HepG2 (cell line): ENCODE measurements around the gene CMTM8. TPM values are rescaled to one million over a fixed set of nuclear protein-coding genes. Genes with fewer than 3 reads are reported as not detected.

Experiments used
- ATAC-seq: fragments of 200-7000 bp; cut with Tn5 transposase; 3 replicates; pipeline ENCODE4 v1.9.1; 2020; ENCODE audit warnings: mild to moderate bottlenecking, moderate library complexity
- BruUV-seq: library from RNA; stranded (reverse); fragments of 400-500 nt; replicated peaks from 2 replicates; lab custom pipeline; 2021; lab: Mats Ljungman, UMichigan
- CTCF ChIA-PET: fragments of 300-600 bp; formaldehyde crosslinking; extraction: SDS; loops from one replicate; lab custom pipeline; 2021; ENCODE audit warnings: low total read pairs, inconsistent platforms, low intra/inter-chr PET ratio; lab: Yijun Ruan, JAX
- POLR2A ChIA-PET: fragments of 350-600 bp; sonication (Branson Sonifier 250); formaldehyde crosslinking; loops from one replicate; lab custom pipeline; 2020; ENCODE audit warnings: antibody characterized with exemption, inconsistent platforms; lab: Yijun Ruan, JAX
- DNase-seq: peaks from one replicate; pipeline ENCODE4 v3.0.0-alpha.2; 2015; ENCODE audit warnings: low spot score
- FAIRE-seq: peaks from 3 replicates; lab custom pipeline; 2011; peaks lifted over from hg19 to GRCh38; lab: Jason Lieb, UNC
- H2AFZ ChIP-seq: one replicate; pipeline ENCODE4 v1.6.1; 2011; ENCODE audit warnings: low read length, inconsistent platforms
- H3K27ac ChIP-seq: fragments of 300-600 bp; 3 replicates; pipeline ENCODE4 v1.8.0; 2011; ENCODE audit warnings: mixed run types, mild to moderate bottlenecking, mixed read lengths, low read length, inconsistent platforms; ENCODE audit not compliant: insufficient read depth; ENCODE audit errors: extremely low read length
- H3K27me3 ChIP-seq, 2 experiments: fragments of 200-600 bp in 1 of 2; 2 replicates in 1 of 2; 3 replicates in 1 of 2; pipeline versions ENCODE4 v1.6.0 to v1.8.0; 2011; ENCODE audit warnings: low read length in 2 of 2, mild to moderate bottlenecking in 2 of 2, moderate library complexity in 2 of 2, inconsistent platforms in 1 of 2; ENCODE audit not compliant: insufficient read depth in 2 of 2, control insufficient read depth in 1 of 2
- H3K36me3 ChIP-seq, 2 experiments: fragments of 200-600 bp in 1 of 2; replicated peaks in 1 of 2; 2 replicates in 1 of 2; 3 replicates in 1 of 2; pipeline versions ENCODE4 v1.5.1 to v1.8.0; 2011; ENCODE audit warnings: low read length in 2 of 2, inconsistent platforms in 1 of 2; ENCODE audit not compliant: insufficient read depth in 2 of 2, control insufficient read depth in 1 of 2
- H3K4me1 ChIP-seq: 2 replicates; pipeline ENCODE4 v1.5.1; 2012; ENCODE audit warnings: low read length, inconsistent platforms; ENCODE audit not compliant: insufficient read depth
- H3K4me2 ChIP-seq: 2 replicates; pipeline ENCODE4 v1.6.0; 2011; ENCODE audit warnings: low read depth, low read length, inconsistent platforms
- H3K4me3 ChIP-seq, 3 experiments: fragments of 200-600 bp in 1 of 3; sonication (generic), shearing (Covaris generic) in 1 of 3; replicated peaks in 1 of 3; 2 replicates each; pipeline ENCODE4 v1.5.1; 2011 to 2016; ENCODE audit warnings: low read length in 3 of 3, inconsistent platforms in 2 of 3, low read depth in 2 of 3, mild to moderate bottlenecking in 2 of 3, control low read depth in 1 of 3, mixed read lengths in 1 of 3; ENCODE audit not compliant: insufficient read depth in 1 of 3
- H3K79me2 ChIP-seq: one replicate; pipeline ENCODE4 v1.6.1; 2011; ENCODE audit warnings: low read length, inconsistent platforms; ENCODE audit not compliant: insufficient read depth
- H3K9ac ChIP-seq: 2 replicates; pipeline ENCODE4 v1.6.0; 2011; ENCODE audit warnings: mild to moderate bottlenecking, low read depth, low read length, inconsistent platforms; ENCODE audit not compliant: insufficient read depth
- H3K9me3 ChIP-seq: 2 replicates; pipeline ENCODE4 v1.5.1; 2012; ENCODE audit warnings: mild to moderate bottlenecking, low read length
- H4K20me1 ChIP-seq: 2 replicates; pipeline ENCODE4 v1.6.0; 2011; ENCODE audit warnings: inconsistent platforms, mild to moderate bottlenecking, low read length, moderate library complexity; ENCODE audit not compliant: insufficient read depth
- FOSL2 ChIP-seq: sonication (generic); formaldehyde crosslinking; IDR thresholded peaks from 2 replicates; pipeline ENCODE4 v1.4.0; 2020; ENCODE audit warnings: missing genetic modification reagents
- NFYC ChIP-seq: IDR thresholded peaks from 2 replicates; pipeline ENCODE4 v1.6.1; 2016; ENCODE audit warnings: missing genetic modification reagents, missing compliant biosample characterization
- SAP130 ChIP-seq: IDR thresholded peaks from 2 replicates; pipeline ENCODE4 v1.6.1; 2016; ENCODE audit warnings: low read depth
- SRSF9 ChIP-seq: fragments of 200-400 bp; formaldehyde crosslinking; IDR thresholded peaks from 2 replicates; pipeline ENCODE4 v1.6.1; 2018; ENCODE audit warnings: borderline replicate concordance, mild to moderate bottlenecking, low read depth, low read length; ENCODE audit not compliant: insufficient read depth, poor library complexity, severe bottlenecking
- SYNCRIP ChIP-seq: fragments of 200-400 bp; formaldehyde crosslinking; IDR thresholded peaks from 2 replicates; pipeline ENCODE4 v1.6.1; 2018; ENCODE audit warnings: mild to moderate bottlenecking, low read depth, low read length; ENCODE audit not compliant: insufficient read depth
- TBP ChIP-seq: sonication (generic); formaldehyde crosslinking; IDR thresholded peaks from 2 replicates; pipeline ENCODE4 v1.5.0; 2020; ENCODE audit warnings: missing genetic modification reagents
- ZBED4 ChIP-seq: sonication (generic); formaldehyde crosslinking; IDR thresholded peaks from 2 replicates; pipeline ENCODE4 v1.4.0; 2020; ENCODE audit warnings: missing genetic modification reagents, borderline replicate concordance
- ZBTB26 ChIP-seq: IDR thresholded peaks from 2 replicates; pipeline ENCODE4 v1.6.1; 2016; ENCODE audit warnings: missing compliant biosample characterization, missing genetic modification reagents, borderline replicate concordance
- ZNF225 ChIP-seq: sonication (generic); formaldehyde crosslinking; IDR thresholded peaks from 2 replicates; pipeline ENCODE4 v1.4.0; 2020; ENCODE audit warnings: mild to moderate bottlenecking, missing genetic modification reagents
- ZNF234 ChIP-seq: sonication (generic); formaldehyde crosslinking; conservative IDR thresholded peaks from 2 replicates; pipeline ENCODE4 v1.5.1; 2020; ENCODE audit warnings: mild to moderate bottlenecking, missing genetic modification reagents
- ZNF260 ChIP-seq: sonication (generic); formaldehyde crosslinking; IDR thresholded peaks from 2 replicates; pipeline ENCODE4 v1.4.0; 2020; ENCODE audit warnings: missing genetic modification reagents, low read depth, mild to moderate bottlenecking, borderline replicate concordance
- ZNF263 ChIP-seq: sonication (generic); formaldehyde crosslinking; IDR thresholded peaks from 2 replicates; pipeline ENCODE4 v1.4.0; 2020; ENCODE audit warnings: missing genetic modification reagents
- ZNF276 ChIP-seq: sonication (generic); formaldehyde crosslinking; IDR thresholded peaks from 2 replicates; pipeline ENCODE4 v1.4.0; 2020; ENCODE audit warnings: mild to moderate bottlenecking, low read depth, missing genetic modification reagents
- ZNF577 ChIP-seq: sonication (generic); formaldehyde crosslinking; IDR thresholded peaks from 2 replicates; pipeline ENCODE4 v1.4.0; 2020; ENCODE audit warnings: mild to moderate bottlenecking, low read depth, missing genetic modification reagents, borderline replicate concordance
- ZNF678 ChIP-seq: sonication (generic); formaldehyde crosslinking; IDR thresholded peaks from 2 replicates; pipeline ENCODE4 v1.4.0; 2020; ENCODE audit warnings: mild to moderate bottlenecking, missing genetic modification reagents
- ZNF710 ChIP-seq: sonication (generic); formaldehyde crosslinking; IDR thresholded peaks from 2 replicates; pipeline ENCODE4 v1.5.0; 2020; ENCODE audit warnings: mild to moderate bottlenecking, missing genetic modification reagents, borderline replicate concordance
- ZNF746 ChIP-seq: sonication (generic); formaldehyde crosslinking; IDR thresholded peaks from 2 replicates; pipeline ENCODE4 v1.8.0; 2022; ENCODE audit warnings: mild to moderate bottlenecking, missing genetic modification reagents
- WGBS: methylation state at CpG from one replicate; pipeline ENCODE4 v1.1.6; 2017; ENCODE audit warnings: low lambda C conversion rate; 5-methylcytosine and 5-hydroxymethylcytosine counted together
- in situ Hi-C: cut with HindIII; loops from 2 replicates; pipeline ENCODE4 v1.10.0; 2017; ENCODE audit warnings: low pct_unique_long_range_greater_than_20kb; ENCODE audit not compliant: extremely low pct_ligation_motif_present
- intact Hi-C: fragments of 100-400 bp; cut with micrococcal nuclease; formaldehyde crosslinking; loops from one replicate; pipeline ENCODE4 v1.10.0; 2022; ENCODE audit not compliant: unreplicated experiment
- polyA plus RNA-seq, 8 experiments: library from polyadenylated mRNA; depleted of rRNA in 3 of 8; stranded (reverse) in 7 of 8; unstranded in 1 of 8; fragments of >200 nt; fragmentation: Illumina TruSeq in 4 of 8; extraction: Trizol in 4 of 8; gene quantifications; 2 replicates each; pipeline versions ENCODE4 v1.2.1 to v1.2.3, GENCODE V29; 2011 to 2016; ENCODE audit warnings: low read depth in 4 of 8, missing spikeins in 1 of 8, mixed read lengths in 1 of 8; ENCODE audit not compliant: insufficient read depth in 1 of 8
- total RNA-seq, 5 experiments: library from RNA; depleted of rRNA; stranded (reverse); fragments of >200 nt; fragmentation: Illumina TruSeq; extraction: Trizol; gene quantifications; 2 replicates each; pipeline ENCODE4 v1.2.3, GENCODE V29; 2016; ENCODE audit warnings: low read depth in 1 of 5

The CMTM8 gene
- total and polyA plus RNA-seq, 2 of the 13 experiments (the other 11 are each of a cell fraction or from before 2014, with no cell fraction given), result 8.9 to 15.8 TPM

- H3K9ac ChIP-seq, result no peak overlapping the region
- FAIRE-seq (no peak), ATAC-seq (no peak), DNase-seq (no peak)
- no peaks in the 10 kb centered on the region for H4K20me1 ChIP-seq
- H3K4me1 ChIP-seq, result peaks cover 59% of the 10 kb centered on the region
- H3K27me3 ChIP-seq, result no peaks in the 10 kb centered on the region
- WGBS, result 33% methylated on average over 3 of the region's 3 CpGs
- intact Hi-C loops (no loop called here), in situ Hi-C loops (loop anchor here (25.0 kb wide), 1 partner anchor 439 kb away; no protein-coding TSS in a partner anchor)
- H3K4me3 ChIP-seq, result no peak overlapping the region
- no peak overlapping the region for H3K4me2 ChIP-seq
- no TSS peak for BruUV-seq
- no peaks in the 10 kb centered on the region for H3K36me3 ChIP-seq
- 0 out of 2 replicates have a peak, but pooled peaks cover 6% of the 10 kb centered on the region for H3K9me3 ChIP-seq
- H2AFZ ChIP-seq, result peak overlapping the region; percentile 5
- ChIA-PET CTCF (no interaction called here), POLR2A (no interaction called here)
- no peaks in the 10 kb centered on the region for H3K79me2 ChIP-seq
- no peak overlapping the region for H3K27ac ChIP-seq
- TF ChIP-seq ZNF746 (CRISPR knock-in tag) (no peak), ZNF678 (CRISPR knock-in tag) (no peak), ZNF234 (CRISPR knock-in tag) (no peak), ZNF276 (CRISPR knock-in tag) (no peak), SYNCRIP (no peak), ZNF710 (no peak), FOSL2 (CRISPR knock-in tag) (no peak), TBP (CRISPR knock-in tag) (no peak), ZNF260 (no peak), ZBED4 (CRISPR knock-in tag) (no peak), ZNF577 (CRISPR knock-in tag) (no peak), ZBTB26 (no peak), ZNF225 (no peak), SRSF9 (no peak), NFYC (CRISPR knock-in tag) (no peak), SAP130 (CRISPR knock-in tag) (no peak), ZNF263 (CRISPR knock-in tag) (no peak)
Measured at GRCh38 chr3:32222950-32223349, 15.5 kb upstream of the CMTM8 start.
